GM21529 (cell line): ENCODE results near the gene ATF2.

Source experiments
- ATAC-seq: cut with Tn5 transposase; IDR thresholded peaks from one replicate; pipeline ENCODE4 v1.9.1; 2021; ENCODE audit not compliant: unreplicated experiment

ATF2 gene

DNA sequence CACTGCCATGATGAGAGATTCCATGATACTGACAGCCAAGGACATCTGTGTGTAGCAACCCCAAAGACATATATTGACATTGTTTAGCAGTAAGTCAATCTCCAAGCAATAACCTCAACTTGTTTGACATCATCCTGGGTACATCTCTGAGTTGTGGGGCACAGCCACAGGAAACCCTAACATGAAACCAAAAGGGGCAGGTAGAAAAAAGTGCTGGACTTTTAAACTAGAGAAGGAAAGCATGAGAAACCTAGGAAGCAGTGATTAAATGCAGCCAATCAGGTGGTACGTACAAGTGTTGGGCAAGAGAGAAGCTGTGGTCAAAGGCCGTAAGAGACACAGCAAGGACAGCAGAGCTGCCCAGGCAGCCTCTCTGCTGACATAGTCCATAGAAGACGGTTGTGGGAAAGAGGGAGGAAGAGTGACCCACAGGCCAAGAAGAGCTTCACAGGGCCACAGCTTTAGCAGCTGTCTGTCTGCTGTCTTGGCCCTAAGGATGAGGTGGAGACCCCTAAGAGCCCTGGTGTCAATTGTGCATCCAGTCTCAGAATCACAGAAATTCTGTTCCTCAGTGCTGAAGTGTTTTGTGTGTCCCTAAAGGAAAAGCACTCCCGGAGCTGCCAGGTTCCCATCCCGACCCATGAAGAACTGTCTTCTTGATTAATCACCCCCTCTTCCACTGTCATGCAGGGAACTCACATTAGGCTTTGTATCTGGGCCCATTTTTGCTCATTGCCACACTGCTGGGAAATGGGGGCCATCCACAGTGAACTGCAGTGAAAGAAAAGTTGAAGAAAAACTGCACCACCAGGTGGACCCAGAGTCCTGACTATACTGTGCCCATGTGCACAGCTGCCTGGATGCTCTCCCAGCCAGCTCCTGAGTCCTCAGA lies 137.4 kb downstream of the ATF2 start:
- no peak for ATAC-seq

- ATAC-seq, result no peak
These were observed 140.2 kb downstream of the ATF2 start for GRCh38 chr2:175027755-175028154.

DNA sequence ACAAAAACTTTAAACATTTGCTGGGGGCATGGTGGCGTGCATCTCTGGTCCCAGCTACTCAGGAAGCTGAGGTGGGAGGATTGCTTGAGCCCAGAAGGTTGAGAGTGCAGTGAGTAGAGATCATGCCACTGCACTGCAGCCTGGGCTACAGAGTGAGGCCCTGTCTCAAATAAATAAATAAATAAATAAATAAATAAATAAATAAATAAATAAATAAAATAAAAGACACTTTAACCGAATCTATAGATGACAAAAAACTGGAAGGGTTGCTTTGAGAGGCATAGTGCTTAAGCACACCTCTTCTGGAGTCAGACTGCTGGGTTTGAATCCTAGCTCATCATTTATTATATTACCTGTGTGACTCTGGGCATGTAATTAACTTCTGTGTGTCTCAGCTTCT lies 141.6 kb downstream of the ATF2 start:
- ATAC-seq, result no peak

DNA sequence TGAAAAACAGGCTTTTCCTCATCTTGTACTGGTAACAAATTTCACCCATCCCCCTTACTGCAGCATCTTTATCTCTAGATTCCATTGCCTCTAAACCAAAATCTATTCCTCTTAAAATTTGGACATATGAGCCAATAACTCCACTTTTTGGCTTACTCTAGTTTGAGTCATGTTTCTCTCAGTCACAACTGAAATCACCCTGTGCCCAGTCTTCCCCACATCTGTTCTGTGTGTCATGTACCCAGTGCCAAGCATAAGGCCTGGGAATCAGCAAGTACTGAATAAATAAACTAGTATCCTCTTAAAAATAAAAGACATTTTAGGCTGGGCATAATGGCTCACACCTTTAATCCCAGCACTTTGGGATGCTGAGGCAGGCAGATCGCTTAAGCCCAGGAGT lies 142.1 kb downstream of the ATF2 start:
- ATAC-seq, result no peak

DNA sequence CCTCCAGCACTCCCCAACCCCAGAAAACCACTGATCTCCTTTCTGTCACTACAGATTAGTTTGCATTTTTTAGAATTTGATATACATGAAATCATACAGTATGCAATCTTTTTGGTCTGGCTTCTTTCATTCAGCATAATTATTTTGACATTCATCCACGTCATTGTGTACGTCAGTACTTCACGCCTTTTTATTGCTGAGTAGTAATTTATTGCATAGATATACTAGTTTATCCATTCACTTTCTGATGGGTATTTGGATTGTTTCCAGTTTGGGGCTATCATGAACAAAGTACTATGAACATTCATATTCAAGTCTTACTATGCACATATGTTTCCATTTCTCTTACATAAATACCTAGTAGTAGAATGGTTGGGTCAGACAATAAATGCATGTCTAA lies 142.8 kb downstream of the ATF2 start:
- ATAC-seq, result no peak

- no peak for ATAC-seq
These were observed 145.1 kb downstream of the ATF2 start for GRCh38 chr2:175022923-175023322.
